Suprapubic skin (tissue), 4 donors: ENCODE data around the gene PSMG1. TPM values are rescaled to one million over a fixed set of nuclear protein-coding genes. Genes with fewer than 3 reads are reported as not detected.

ENCODE experiments used
- DNase-seq, 2 donors: peaks; one replicate each; pipeline ENCODE4 v3.0.0-alpha.2; 2019; ENCODE audit warnings: low spot score in 2 of 2
- H3K27ac ChIP-seq: fragments of 200-600 bp; sonication (generic); one replicate; pipeline ENCODE4 v1.5.1; 2019
- H3K27me3 ChIP-seq: fragments of 200-600 bp; sonication (generic); one replicate; pipeline ENCODE4 v1.5.1; 2019
- H3K36me3 ChIP-seq: fragments of 200-600 bp; sonication (generic); one replicate; pipeline ENCODE4 v1.5.1; 2019
- H3K4me1 ChIP-seq: fragments of 200-600 bp; sonication (generic); one replicate; pipeline ENCODE4 v1.5.1; 2019
- H3K4me3 ChIP-seq: fragments of 200-600 bp; sonication (generic); one replicate; pipeline ENCODE4 v1.5.1; 2019; ENCODE audit warnings: mild to moderate bottlenecking
- H3K9me3 ChIP-seq: fragments of 200-600 bp; sonication (generic); one replicate; pipeline ENCODE4 v1.5.1; 2019
- CTCF ChIP-seq, 2 donors: fragments of 200-600 bp in 1 of 2; fragments of 450-650 bp in 1 of 2; sonication (generic) in 1 of 2; IDR thresholded peaks; one replicate each; pipeline ENCODE4 v1.5.1; 2016 to 2019; ENCODE audit warnings: antibody characterized with exemption in 2 of 2, mild to moderate bottlenecking in 1 of 2, moderate library complexity in 1 of 2
- EP300 ChIP-seq: sonication (generic); formaldehyde crosslinking; IDR thresholded peaks from one replicate; pipeline ENCODE4 v1.6.1; 2017; ENCODE audit warnings: antibody characterized with exemption
- POLR2A ChIP-seq, 2 donors: fragments of 450-650 bp; IDR thresholded peaks; one replicate each; pipeline ENCODE4 v1.6.1; 2017; ENCODE audit warnings: antibody characterized with exemption in 2 of 2, mild to moderate bottlenecking in 2 of 2, moderate library complexity in 2 of 2
- POLR2AphosphoS5 ChIP-seq, 3 donors: sonication (generic); formaldehyde crosslinking; IDR thresholded peaks; one replicate each; pipeline ENCODE4 v1.6.1; 2017; ENCODE audit warnings: antibody characterized with exemption in 3 of 3
- WGBS: methylation state at CpG from one replicate; pipeline ENCODE4 v1.1.5; 2018; 5-methylcytosine and 5-hydroxymethylcytosine counted together
- total RNA-seq, 4 donors: library from RNA; depleted of rRNA; stranded (reverse); fragments of >200 nt; gene quantifications; one replicate each; pipeline ENCODE4 v1.1.0, GENCODE V29; 2016

Gene PSMG1
- total RNA-seq, 4 donors from 2014 or later, result 22.5 to 33.4 (median 28.1) TPM

GRCh38 chr21:39198800-39199199 is 15.5 kb upstream of the PSMG1 start:
- 80% methylated on average over 2 of the region's 2 CpGs for WGBS
- Histone ChIP-seq H3K4me3 (no peak overlapping the region), H3K4me1 (no peaks in the 10 kb centered on the region), H3K9me3 (no peaks in the 10 kb centered on the region), H3K36me3 (peaks cover 87% of the 10 kb centered on the region), H3K27me3 (no peaks in the 10 kb centered on the region), H3K27ac (no peak overlapping the region)
- no peak for DNase-seq
- TF ChIP-seq POLR2A (IDR thresholded peaks at IDR 0.05) (no peak), EP300 (no peak), CTCF (IDR thresholded peaks at IDR 0.05) (no peak), POLR2AphosphoS5 (IDR thresholded peaks at IDR 0.05) (no peak)

DNA sequence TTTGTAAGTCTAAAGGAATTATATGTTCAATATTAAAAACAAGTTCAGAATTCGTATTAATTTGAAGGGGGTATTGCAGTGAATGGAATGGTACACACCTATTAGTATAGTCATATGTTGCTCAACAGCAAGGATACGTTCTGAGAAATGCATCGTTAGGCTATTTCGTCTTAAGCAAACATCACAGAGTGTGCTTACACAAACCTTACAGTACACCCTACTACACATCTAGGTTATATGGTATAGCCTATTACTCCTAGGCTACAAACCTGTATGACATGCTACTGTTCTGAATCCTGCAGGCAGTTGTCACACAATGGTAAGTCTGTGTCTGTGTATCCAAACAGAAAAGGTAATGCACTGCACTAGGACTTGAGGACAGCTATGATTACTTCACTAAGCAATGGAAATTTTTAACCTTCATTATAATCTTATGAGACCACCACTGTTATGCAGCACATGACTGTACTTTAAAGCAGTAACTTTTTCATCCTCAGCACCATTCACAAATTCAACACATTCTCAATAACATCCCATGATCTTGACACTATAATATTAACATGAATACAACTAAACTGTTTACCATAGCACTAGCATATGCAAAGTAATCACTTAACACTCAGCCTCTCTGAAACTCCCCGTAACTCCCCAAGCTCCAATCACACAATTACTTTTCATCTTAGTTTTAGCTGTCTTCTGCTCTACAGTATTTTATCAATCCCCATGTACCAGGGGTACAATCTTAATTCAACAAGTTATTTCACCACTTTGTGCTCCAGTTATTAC is 14.4 kb upstream of the PSMG1 start:
- no peaks in the 10 kb centered on the region for H3K9me3 ChIP-seq
- H3K4me3 ChIP-seq, result no peak overlapping the region
- peaks cover 84% of the 10 kb centered on the region for H3K36me3 ChIP-seq
- no peak for TF ChIP-seq EP300
- TF ChIP-seq CTCF (IDR thresholded peaks at IDR 0.05), result no peak
- TF ChIP-seq POLR2AphosphoS5 (IDR thresholded peaks at IDR 0.05), result no peak
- no peak for TF ChIP-seq POLR2A (IDR thresholded peaks at IDR 0.05)
- H3K27me3 ChIP-seq, result no peaks in the 10 kb centered on the region
- H3K4me1 ChIP-seq, result no peaks in the 10 kb centered on the region
- H3K27ac ChIP-seq, result no peak overlapping the region
- no peak for DNase-seq
- 87% methylated on average over 5 of the region's 5 CpGs for WGBS

DNA sequence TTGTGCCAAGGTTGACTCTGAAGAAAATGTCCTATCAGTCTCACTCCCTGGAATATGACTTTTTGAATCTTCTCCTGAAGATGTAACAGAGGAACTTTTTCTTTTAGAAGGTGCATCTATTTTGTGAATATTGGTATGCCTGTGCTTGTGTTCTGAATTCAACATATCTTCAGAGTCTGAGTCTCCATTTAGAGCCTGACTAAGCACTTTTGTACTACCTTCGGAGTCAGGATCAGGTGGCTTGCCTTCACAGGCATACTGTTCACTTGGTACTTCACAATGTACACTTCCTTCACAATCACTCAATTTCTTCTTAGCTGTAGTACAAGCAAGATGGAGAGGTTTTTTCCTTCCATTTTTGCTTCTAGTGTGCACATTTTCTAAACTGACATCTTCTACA is 13.6 kb upstream of the PSMG1 start:
- Histone ChIP-seq H3K36me3 (peaks cover 79% of the 10 kb centered on the region), H3K4me1 (no peaks in the 10 kb centered on the region), H3K4me3 (no peak overlapping the region), H3K27me3 (no peaks in the 10 kb centered on the region), H3K27ac (no peak overlapping the region), H3K9me3 (no peaks in the 10 kb centered on the region)
- DNase-seq, result no peak
- TF ChIP-seq CTCF (IDR thresholded peaks at IDR 0.05) (no peak), POLR2AphosphoS5 (IDR thresholded peaks at IDR 0.05) (no peak), EP300 (no peak), POLR2A (IDR thresholded peaks at IDR 0.05) (no peak)
- WGBS, result 91% methylated on average over 1 of the region's 1 CpG

DNA sequence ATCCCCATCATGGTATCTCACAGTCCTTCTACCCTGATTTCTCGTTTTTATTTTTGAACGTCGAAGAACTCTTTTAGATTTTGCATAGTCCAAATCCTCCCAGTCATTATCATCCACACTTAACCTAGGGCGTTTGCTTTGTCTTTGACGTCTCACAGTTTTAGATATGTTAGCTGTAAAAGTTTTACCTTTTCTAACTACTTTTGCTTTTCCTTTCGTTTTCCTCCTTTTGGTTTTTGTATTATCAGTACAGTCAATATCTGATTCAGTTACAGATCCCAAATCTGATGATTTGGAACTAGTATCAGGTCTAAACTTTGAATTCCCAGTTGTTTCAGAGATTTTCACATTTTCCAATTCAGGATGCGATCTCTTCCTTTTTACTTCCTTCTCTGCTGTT is 13.1 kb upstream of the PSMG1 start:
- TF ChIP-seq CTCF (IDR thresholded peaks at IDR 0.05) (no peak), EP300 (no peak), POLR2A (IDR thresholded peaks at IDR 0.05) (no peak), POLR2AphosphoS5 (IDR thresholded peaks at IDR 0.05) (no peak)
- no peaks in the 10 kb centered on the region for H3K4me1 ChIP-seq
- H3K27ac ChIP-seq, result no peak overlapping the region
- H3K4me3 ChIP-seq, result no peak overlapping the region
- no peak for DNase-seq
- no peaks in the 10 kb centered on the region for H3K9me3 ChIP-seq
- WGBS, result 90% methylated on average over 7 of the region's 7 CpGs
- peaks cover 74% of the 10 kb centered on the region for H3K36me3 ChIP-seq
- H3K27me3 ChIP-seq, result no peaks in the 10 kb centered on the region

DNA sequence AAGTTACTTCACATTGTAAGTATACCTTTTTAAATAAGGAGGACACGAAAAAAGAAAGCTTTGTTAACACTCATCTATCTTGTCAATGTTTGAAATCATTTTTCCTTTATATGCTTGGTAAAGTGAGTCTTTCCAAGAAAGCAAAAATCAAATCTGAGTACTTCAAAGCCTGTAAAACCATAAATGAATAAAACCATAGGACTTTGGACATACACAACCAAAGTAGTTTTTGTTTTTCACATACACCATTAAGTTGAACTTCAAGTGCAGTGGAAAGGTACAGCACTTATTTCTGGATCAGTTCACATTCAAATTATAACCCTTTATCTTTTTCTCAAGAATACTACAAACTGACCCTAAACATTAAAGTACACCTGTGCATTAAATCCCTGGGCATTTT is 10.1 kb upstream of the PSMG1 start:
- Histone ChIP-seq H3K4me3 (no peak overlapping the region), H3K27me3 (no peaks in the 10 kb centered on the region), H3K36me3 (peaks cover 45% of the 10 kb centered on the region), H3K9me3 (no peaks in the 10 kb centered on the region), H3K4me1 (peaks cover 5% of the 10 kb centered on the region), H3K27ac (no peak overlapping the region)
- DNase-seq, result no peak
- TF ChIP-seq POLR2AphosphoS5 (IDR thresholded peaks at IDR 0.05), result no peak
- TF ChIP-seq EP300, result no peak
- no peak for TF ChIP-seq CTCF (IDR thresholded peaks at IDR 0.05)
- no peak for TF ChIP-seq POLR2A (IDR thresholded peaks at IDR 0.05)
- 93% methylated on average over 1 of the region's 1 CpG for WGBS
